NCI-H526 treated with DMSO at 0.1 percent for 48 hours (cell line): ENCODE data around the gene NELL1.

ENCODE experiments used
- DNase-seq: peaks from one replicate; lab custom pipeline; 2025; lab: John Stamatoyannopoulos, UW

Gene NELL1

GRCh38 chr11:21564833-21565682, 895.7 kb downstream of the NELL1 start:
- no peak for DNase-seq

- no peak for DNase-seq
Observed at GRCh38 chr11:21566521-21567117, 897.2 kb downstream of the NELL1 start.

GRCh38 chr11:21567645-21568290, 898.4 kb downstream of the NELL1 start:
- peak; percentile 95 for DNase-seq

GRCh38 chr11:21572210-21572609, 902.8 kb downstream of the NELL1 start:
- DNase-seq, result no peak

- DNase-seq, result no peak
Observed at GRCh38 chr11:21582791-21583190, 913.4 kb downstream of the NELL1 start.

GRCh38 chr11:21588754-21589153, 919.4 kb downstream of the NELL1 start:
- no peak for DNase-seq

- DNase-seq, result no peak
Observed at GRCh38 chr11:21602699-21603098, 933.3 kb downstream of the NELL1 start.

GRCh38 chr11:21603886-21604285, 934.5 kb downstream of the NELL1 start:
- DNase-seq, result no peak

GRCh38 chr11:21604564-21604963, 935.2 kb downstream of the NELL1 start:
- DNase-seq, result no peak

GRCh38 chr11:21612326-21612725, 942.9 kb downstream of the NELL1 start:
- no peak for DNase-seq

- no peak for DNase-seq
Observed at GRCh38 chr11:21614961-21615360, 945.6 kb downstream of the NELL1 start.

- no peak for DNase-seq
Observed at GRCh38 chr11:21615955-21616371, 946.6 kb downstream of the NELL1 start.

GRCh38 chr11:21622566-21622965, 953.2 kb downstream of the NELL1 start:
- no peak for DNase-seq

- no peak for DNase-seq
Observed at GRCh38 chr11:21622995-21623394, 953.6 kb downstream of the NELL1 start.
